Medulla oblongata (tissue), 1 donor: ENCODE results near the gene CD200R1L.
"Not testable (repeated sequence)": the region's sequence is repeated elsewhere in the genome, so short reads cannot be mapped to it uniquely, and the experiment has no call there.

Source experiments
- DNase-seq: peaks from one replicate; pipeline ENCODE4 v3.0.0-alpha.2; 2015; ENCODE audit errors: extremely low spot score

CD200R1L gene

GRCh38 chr3:112846764-112847163 lies at the start of gene CD200R1L:
CD200R1L (minus strand) TSS chr3:112846864; CDS start chr3:112829367, 17,497 bp downstream.
- DNase-seq, result no peak

GRCh38 chr3:112894258-112894657 lies 47.6 kb upstream of the CD200R1L start:
- DNase-seq, result no peak

- no peak for DNase-seq
Measured at GRCh38 chr3:112889357-112889756, 42.7 kb upstream of the CD200R1L start.

GRCh38 chr3:112888381-112889085 lies 41.9 kb upstream of the CD200R1L start:
- no peak for DNase-seq

GRCh38 chr3:112884678-112885290 lies 38.1 kb upstream of the CD200R1L start:
- DNase-seq, result no peak

GRCh38 chr3:112881891-112882290 lies 35.2 kb upstream of the CD200R1L start:
- no peak for DNase-seq

GRCh38 chr3:112875561-112875960 lies 28.9 kb upstream of the CD200R1L start:
- no peak for DNase-seq

- DNase-seq, result no peak
Measured at GRCh38 chr3:112874725-112875124, 28.1 kb upstream of the CD200R1L start.

GRCh38 chr3:112873632-112874031 lies 27.0 kb upstream of the CD200R1L start:
- no peak for DNase-seq

- no peak for DNase-seq
Measured at GRCh38 chr3:112871735-112872134, 25.1 kb upstream of the CD200R1L start.

GRCh38 chr3:112865757-112866156 lies 19.1 kb upstream of the CD200R1L start:
- DNase-seq, result no peak

GRCh38 chr3:112860898-112861297 lies 14.2 kb upstream of the CD200R1L start:
- no peak for DNase-seq

- peak; percentile 19 for DNase-seq
Measured at GRCh38 chr3:112858410-112859069, 11.9 kb upstream of the CD200R1L start.

- DNase-seq, result no peak
Measured at GRCh38 chr3:112857526-112857925, 10.9 kb upstream of the CD200R1L start.

- no peak for DNase-seq
Measured at GRCh38 chr3:112856537-112856936, 9.9 kb upstream of the CD200R1L start.

GRCh38 chr3:112855883-112856282 lies 9.2 kb upstream of the CD200R1L start:
- DNase-seq, result no peak

GRCh38 chr3:112855074-112855473 lies 8.4 kb upstream of the CD200R1L start:
- DNase-seq, result not testable (repeated sequence)

- no peak for DNase-seq
Measured at GRCh38 chr3:112848196-112848595, 1.5 kb upstream of the CD200R1L start.

- DNase-seq, result no peak
Measured at GRCh38 chr3:112847692-112848091, 1.0 kb upstream of the CD200R1L start.

- no peak for DNase-seq
Measured at GRCh38 chr3:112845772-112846171, 892 bp downstream of the CD200R1L start.

GRCh38 chr3:112829046-112829445 lies 17.6 kb downstream of the CD200R1L start:
- DNase-seq, result no peak

- no peak for DNase-seq
Measured at GRCh38 chr3:112822064-112823055, 24.3 kb downstream of the CD200R1L start.
